Fibroblast of the aortic adventitia (primary cell): ENCODE data around the gene MDM4. TPM values are rescaled to one million over a fixed set of nuclear protein-coding genes. Genes with fewer than 3 reads are reported as not detected.

Experiments
- DNase-seq: peaks from one replicate; pipeline ENCODE4 v3.0.0-alpha.2; 2010; ENCODE audit warnings: low read depth
- H3K4me3 ChIP-seq: 2 replicates; pipeline ENCODE4 v1.5.1; 2011; ENCODE audit warnings: low read depth, mild to moderate bottlenecking, control low read depth, low read length, moderate library complexity
- total RNA-seq: library from RNA; depleted of rRNA; stranded (reverse); fragments of >200 nt; gene quantifications from 2 replicates; pipeline ENCODE4 v1.2.3, GENCODE V29; 2012; ENCODE audit warnings: low replicate concordance
- TF ChIP-seq, protein P1 (sequence below): IDR thresholded peaks from 2 replicates; pipeline ENCODE4 v1.5.1; 2011; ENCODE audit warnings: mild to moderate bottlenecking, low read length, control low read depth, inconsistent platforms; ENCODE audit not compliant: insufficient read depth

Gene MDM4
- total RNA-seq, 1 donor, result 55.1 TPM

DNA sequence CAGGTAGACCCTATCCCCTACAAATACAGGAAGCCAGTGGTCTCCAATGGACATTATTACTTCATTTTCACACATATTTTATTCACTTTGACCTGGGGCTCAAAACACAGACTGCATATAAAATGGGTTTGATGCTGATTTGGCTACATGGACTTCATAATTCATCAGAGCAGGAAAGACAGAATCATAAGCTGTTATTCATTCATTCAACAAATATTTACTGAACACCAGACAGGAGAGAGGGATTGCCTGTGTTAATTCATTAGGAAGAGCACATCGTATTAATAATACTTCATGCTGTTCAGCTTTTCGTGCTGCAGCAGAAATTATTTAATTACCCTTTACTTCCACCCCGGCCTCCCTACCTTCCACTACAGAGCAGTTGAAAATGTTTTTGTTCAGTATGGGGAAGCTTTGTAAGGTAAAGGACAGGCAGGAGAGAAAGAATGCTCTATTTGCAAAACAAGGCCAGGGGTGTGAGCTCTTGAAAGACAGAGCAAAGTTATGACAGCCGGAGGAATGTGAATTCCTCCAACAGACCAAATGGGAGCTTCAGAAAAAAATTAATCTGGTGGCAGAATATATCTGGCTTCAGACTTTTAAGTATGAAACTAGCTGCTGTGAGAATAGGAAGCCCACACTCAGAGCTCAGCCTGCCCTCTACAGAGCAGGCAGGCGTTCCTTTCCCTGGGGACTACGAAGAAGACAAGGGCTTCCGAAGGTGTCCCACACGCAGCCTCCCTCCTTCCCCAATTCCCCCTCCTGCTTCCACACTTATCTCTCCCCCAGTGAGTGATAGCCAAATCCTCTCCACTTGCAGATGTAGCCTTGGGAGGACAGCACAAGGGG, 58.0 kb downstream of the MDM4 start:
- no peak for DNase-seq
- TF ChIP-seq, protein P1, sequence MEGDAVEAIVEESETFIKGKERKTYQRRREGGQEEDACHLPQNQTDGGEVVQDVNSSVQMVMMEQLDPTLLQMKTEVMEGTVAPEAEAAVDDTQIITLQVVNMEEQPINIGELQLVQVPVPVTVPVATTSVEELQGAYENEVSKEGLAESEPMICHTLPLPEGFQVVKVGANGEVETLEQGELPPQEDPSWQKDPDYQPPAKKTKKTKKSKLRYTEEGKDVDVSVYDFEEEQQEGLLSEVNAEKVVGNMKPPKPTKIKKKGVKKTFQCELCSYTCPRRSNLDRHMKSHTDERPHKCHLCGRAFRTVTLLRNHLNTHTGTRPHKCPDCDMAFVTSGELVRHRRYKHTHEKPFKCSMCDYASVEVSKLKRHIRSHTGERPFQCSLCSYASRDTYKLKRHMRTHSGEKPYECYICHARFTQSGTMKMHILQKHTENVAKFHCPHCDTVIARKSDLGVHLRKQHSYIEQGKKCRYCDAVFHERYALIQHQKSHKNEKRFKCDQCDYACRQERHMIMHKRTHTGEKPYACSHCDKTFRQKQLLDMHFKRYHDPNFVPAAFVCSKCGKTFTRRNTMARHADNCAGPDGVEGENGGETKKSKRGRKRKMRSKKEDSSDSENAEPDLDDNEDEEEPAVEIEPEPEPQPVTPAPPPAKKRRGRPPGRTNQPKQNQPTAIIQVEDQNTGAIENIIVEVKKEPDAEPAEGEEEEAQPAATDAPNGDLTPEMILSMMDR, result no peak

DNA sequence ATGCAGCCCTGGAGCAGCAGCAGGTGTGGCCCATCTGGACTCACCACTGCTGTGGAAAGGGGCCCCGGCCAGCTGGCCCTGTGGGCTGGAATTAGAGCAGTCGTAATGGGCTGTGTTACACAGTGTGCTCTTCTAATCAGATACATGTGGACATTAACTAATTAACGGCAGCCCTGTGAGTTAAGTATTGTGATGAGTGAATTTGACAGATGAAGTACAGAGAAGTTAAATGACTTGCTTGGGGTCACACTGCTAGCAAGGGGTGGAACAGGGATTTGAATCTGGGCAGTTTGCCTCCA, 58.6 kb downstream of the MDM4 start:
- no peak for DNase-seq
- no peak overlapping the region for H3K4me3 ChIP-seq
- TF ChIP-seq, protein P1, result no peak

More for the DNA sequence above, 58.0 kb downstream of the MDM4 start:
- H3K4me3 ChIP-seq, result no peak overlapping the region

DNA sequence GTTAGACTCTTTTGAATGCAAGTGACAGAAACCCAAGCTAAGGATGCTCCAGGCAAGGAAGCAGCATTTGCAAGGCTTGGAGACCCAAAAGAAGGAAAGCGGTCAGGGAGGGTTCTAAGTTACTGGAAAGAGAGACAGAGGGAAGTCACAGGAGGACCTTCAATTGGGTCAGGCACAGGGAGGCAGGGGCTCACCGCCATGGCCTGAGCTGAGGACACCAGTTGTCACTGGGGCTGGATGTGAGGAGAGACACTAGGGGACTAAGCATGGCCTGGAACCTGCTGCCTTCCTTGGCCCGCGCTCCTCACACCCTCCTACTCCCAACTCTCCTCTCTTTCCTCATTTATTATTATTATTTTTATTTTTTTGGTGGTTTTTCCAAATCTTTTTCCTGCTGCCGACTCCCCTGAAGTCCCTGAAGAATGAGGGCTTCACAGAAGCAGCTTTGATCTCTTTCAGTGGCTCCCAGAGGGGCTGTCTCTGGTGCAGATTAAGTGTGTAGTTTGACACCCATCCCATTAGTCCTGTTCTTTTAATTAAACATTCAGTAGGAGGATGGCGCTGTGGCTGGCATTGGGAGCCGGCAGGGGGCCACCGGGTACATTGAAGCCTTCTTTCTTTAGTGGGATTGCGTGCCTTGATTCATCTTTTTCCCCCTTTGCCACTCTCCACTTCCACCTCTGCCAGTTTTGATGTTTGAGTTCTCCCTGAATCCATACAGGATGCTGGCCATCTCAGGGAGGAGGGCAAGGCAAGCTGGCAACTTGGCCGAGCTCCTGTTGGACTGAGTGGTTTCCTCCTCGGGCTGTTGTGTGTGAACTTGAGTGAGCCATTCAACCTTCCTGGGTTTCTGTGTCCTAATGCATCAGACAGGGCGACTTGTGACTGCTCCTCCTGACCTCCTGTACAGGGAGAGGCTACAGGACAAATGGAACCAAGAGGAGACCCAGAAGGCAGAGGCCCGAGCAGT, 59.3 kb downstream of the MDM4 start:
- TF ChIP-seq, protein P1, result no peak
- no peak overlapping the region for H3K4me3 ChIP-seq
- no peak for DNase-seq

DNA sequence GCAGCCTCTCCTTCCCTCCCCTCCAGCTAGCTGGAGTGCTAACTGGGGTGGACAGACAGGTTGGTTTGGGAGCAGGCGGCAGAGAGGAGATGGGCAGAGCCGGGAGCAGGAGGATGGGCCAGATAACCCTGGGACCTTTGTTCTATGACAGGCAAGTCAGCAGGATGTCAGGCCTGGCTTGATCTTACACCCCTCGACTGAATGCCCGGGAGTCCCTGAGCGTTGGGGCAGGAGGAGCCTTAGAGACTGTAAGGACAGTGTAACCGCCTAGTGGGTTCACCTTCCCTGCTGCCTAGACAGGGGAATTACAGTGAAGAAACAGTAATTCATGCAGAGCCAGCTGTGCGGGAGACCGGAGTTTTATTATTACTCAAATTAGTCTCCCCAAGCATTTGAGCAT, 60.2 kb downstream of the MDM4 start:
- H3K4me3 ChIP-seq, result no peak overlapping the region
- TF ChIP-seq, protein P1, result no peak
- DNase-seq, result no peak

DNA sequence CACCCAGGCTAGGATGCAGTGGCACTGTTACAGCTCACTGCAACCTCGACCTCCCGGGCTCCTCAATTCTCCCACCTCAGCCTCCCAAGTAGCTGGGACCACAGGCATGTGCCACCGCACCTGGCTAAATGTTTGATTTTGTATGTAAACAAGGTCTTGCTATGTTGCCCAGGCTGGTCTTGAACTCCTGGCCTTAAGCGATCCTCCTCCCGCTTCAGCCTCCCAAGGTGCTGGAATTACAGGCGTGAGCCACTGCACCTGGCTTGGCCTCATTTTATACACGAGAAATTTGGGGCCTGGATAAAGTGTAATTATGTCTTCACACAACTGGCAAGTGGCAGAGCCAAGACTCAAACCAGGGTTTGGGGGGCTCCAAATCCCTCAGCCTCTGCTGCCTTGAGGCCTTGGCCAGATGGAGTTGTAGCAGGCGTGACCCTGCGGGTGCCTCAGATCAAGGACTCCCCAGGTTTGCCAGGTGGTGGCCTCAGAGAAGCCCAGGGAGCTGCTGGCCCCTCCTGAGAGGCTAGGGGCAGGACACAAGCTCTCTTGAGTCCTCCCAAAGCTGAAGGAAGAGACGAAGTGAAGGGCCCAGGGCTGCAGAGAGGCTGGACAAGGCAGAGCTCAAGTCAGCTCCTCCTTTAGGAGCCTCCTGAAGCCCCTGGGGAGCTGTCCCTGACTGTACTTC, 61.7 kb downstream of the MDM4 start:
- no peak for DNase-seq
- no peak overlapping the region for H3K4me3 ChIP-seq
- TF ChIP-seq, protein P1, result no peak

DNA sequence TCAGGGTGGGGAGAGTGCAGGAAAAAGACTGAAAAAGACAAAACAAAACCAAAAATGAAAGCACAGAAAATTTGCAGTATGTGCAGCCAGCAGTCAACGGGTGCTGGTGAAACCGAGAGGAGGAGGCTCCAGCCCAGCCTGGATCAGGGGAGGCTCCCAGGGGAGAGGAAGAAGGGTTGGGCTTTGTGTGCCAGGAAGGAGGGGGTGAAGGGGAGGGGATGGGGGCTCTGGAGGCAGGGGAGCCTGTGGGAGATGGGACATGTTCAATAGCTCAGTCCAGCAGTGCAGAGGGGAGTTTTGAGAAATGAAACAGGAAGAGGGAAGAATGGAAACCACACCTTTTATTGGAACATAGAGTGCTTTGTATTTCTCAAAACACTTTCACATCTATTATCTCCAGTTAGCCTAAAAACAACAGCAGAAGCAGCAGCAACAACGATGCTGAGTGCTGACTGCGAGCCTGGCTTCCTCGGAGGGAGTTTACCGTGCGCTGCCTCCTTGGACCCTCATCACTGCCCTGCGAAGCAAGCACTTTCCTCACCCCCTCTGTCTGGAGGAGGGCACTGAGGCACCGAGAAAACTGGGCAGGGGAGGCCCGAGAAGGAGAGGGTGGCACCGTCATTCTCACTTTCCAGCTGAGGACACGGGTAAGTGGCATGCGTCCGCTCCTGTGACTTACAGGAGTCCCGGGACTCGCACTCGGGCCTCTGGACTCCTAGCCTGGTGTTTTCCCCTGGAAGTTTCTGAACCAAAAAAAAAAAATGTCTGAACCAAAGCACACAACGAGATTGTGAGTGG, 62.9 kb downstream of the MDM4 start:
- peak overlapping the region; percentile 40 for H3K4me3 ChIP-seq
- TF ChIP-seq, protein P1, result no peak
- peak; percentile 48 for DNase-seq
